Left lung (tissue), 10 donors: ENCODE measurements around the gene PIP4P1. TPM values are rescaled to one million over a fixed set of nuclear protein-coding genes. Genes with fewer than 3 reads are reported as not detected.

Experiments
- ATAC-seq: fragments of 200-7000 bp; cut with Tn5 transposase; one replicate; pipeline ENCODE4 v1.9.1; 2020; ENCODE audit warnings: moderate library complexity
- DNase-seq, 4 donors: peaks; one replicate each; pipeline ENCODE4 v3.0.0-alpha.2; 2013 to 2020
- H3K27ac ChIP-seq, 2 donors: fragments of 200-600 bp; sonication (generic) in 1 of 2; one replicate each; pipeline versions ENCODE4 v1.5.0 to v1.8.0; 2020 to 2021
- H3K27me3 ChIP-seq, 2 donors: fragments of 200-600 bp; sonication (generic) in 1 of 2; one replicate each; pipeline versions ENCODE4 v1.5.0 to v1.8.0; 2020 to 2021
- H3K36me3 ChIP-seq, 2 donors: fragments of 200-600 bp; sonication (generic) in 1 of 2; one replicate each; pipeline versions ENCODE4 v1.5.0 to v1.8.0; 2020 to 2021
- H3K4me1 ChIP-seq, 2 donors: fragments of 200-600 bp; one replicate each; pipeline ENCODE4 v1.8.0; 2021
- H3K4me3 ChIP-seq, 2 donors: fragments of 200-600 bp; sonication (generic) in 1 of 2; one replicate each; pipeline versions ENCODE4 v1.5.0 to v1.8.0; 2020 to 2021; ENCODE audit warnings: mild to moderate bottlenecking in 1 of 2
- H3K9me3 ChIP-seq, 2 donors: fragments of 200-600 bp; sonication (generic) in 1 of 2; one replicate each; pipeline versions ENCODE4 v1.5.0 to v1.8.0; 2020 to 2021
- CTCF ChIP-seq, 2 donors: fragments of 200-600 bp; sonication (generic) in 1 of 2; IDR thresholded peaks; one replicate each; pipeline versions ENCODE4 v1.5.0 to v1.8.0; 2021; ENCODE audit warnings: antibody characterized with exemption in 2 of 2
- intact Hi-C, 2 donors: fragments of 100-400 bp; cut with DNase I; formaldehyde crosslinking; loops; one replicate each; pipeline versions ENCODE4 v1.11.2 to v1.14.2; 2022
- polyA plus RNA-seq, 6 donors: library from polyadenylated mRNA; unstranded; fragments of 120-200 nt; gene quantifications; one replicate each; pipeline ENCODE4 v1.2.1, GENCODE V29; 2013; ENCODE audit not compliant: insufficient read length in 6 of 6
- total RNA-seq, 2 donors: library from RNA; stranded (reverse); fragmentation: NEBNext Ultra II Directional; extraction: Animal tissue kit (Norgen Biotek cat#: 25700); gene quantifications; one replicate each; pipeline ENCODE4 v1.2.1, GENCODE V29; 2021
- donor health status: DM: no; HTN: yes; CAD: no.
- donor health status: DM: no; HTN: no; CAD: no.

PIP4P1 gene
- total and polyA plus RNA-seq, 8 donors: 24.9 to 40.3 (median 29.3) TPM

GRCh38 chr14:20487396-20487725, 26.1 kb upstream of the PIP4P1 start:
- ATAC-seq (no peak), DNase-seq (no peak)
- H3K9me3 ChIP-seq: no peaks in the 10 kb centered on the region
- intact Hi-C loops: no loop called here
- H3K27me3 ChIP-seq: no peaks in the 10 kb centered on the region
- no peaks in the 10 kb centered on the region for H3K36me3 ChIP-seq
- TF ChIP-seq CTCF (IDR thresholded peaks at IDR 0.05): no peak
- no peak overlapping the region for H3K27ac ChIP-seq
- peaks cover 0 to 32% of the 10 kb centered on the region in 2 donors for H3K4me1 ChIP-seq
- no peak overlapping the region for H3K4me3 ChIP-seq

GRCh38 chr14:20486684-20487395, 25.6 kb upstream of the PIP4P1 start:
- DNase-seq: no peak
- Histone ChIP-seq H3K4me3 (no peak overlapping the region), H3K9me3 (no peaks in the 10 kb centered on the region), H3K4me1 (peaks cover 0 to 32% of the 10 kb centered on the region in 2 donors), H3K27ac (no peak overlapping the region), H3K27me3 (no peaks in the 10 kb centered on the region), H3K36me3 (no peaks in the 10 kb centered on the region)
- no peak for ATAC-seq
- TF ChIP-seq CTCF (IDR thresholded peaks at IDR 0.05): no peak
- intact Hi-C loops: no loop called here

DNA sequence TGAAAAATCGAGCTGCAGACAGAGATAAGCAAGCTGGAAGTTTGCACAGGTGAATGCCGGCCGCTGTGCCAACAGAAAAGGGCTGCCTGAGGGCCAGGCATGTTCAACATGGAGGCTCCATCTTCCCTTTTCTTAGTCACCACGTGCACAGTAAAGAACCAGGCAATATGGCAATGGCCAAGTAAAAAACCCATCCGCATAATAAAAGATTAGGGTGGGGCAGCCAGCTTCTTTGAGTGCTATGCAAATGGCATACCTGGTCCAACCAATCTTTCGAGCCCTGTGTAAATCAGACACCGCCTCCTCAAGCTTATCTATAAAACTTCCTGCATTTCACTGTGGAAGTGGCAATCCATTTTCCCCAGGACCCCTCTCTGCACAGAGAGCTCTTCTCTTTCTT, 24.7 kb upstream of the PIP4P1 start:
- DNase-seq (no peak), ATAC-seq (no peak)
- no peaks in the 10 kb centered on the region for H3K9me3 ChIP-seq
- no peak for TF ChIP-seq CTCF (IDR thresholded peaks at IDR 0.05)
- intact Hi-C loops: no loop called here
- H3K27me3 ChIP-seq: no peaks in the 10 kb centered on the region
- peaks cover 0 to 31% of the 10 kb centered on the region in 2 donors for H3K4me1 ChIP-seq
- no peak overlapping the region for H3K4me3 ChIP-seq
- no peak overlapping the region for H3K27ac ChIP-seq
- no peaks in the 10 kb centered on the region for H3K36me3 ChIP-seq

GRCh38 chr14:20482382-20482781, 21.1 kb upstream of the PIP4P1 start:
- Histone ChIP-seq H3K27me3 (no peaks in the 10 kb centered on the region), H3K4me3 (no peak overlapping the region), H3K4me1 (peaks cover 6 to 14% of the 10 kb centered on the region in 2 donors), H3K36me3 (peaks cover 0 to 20% of the 10 kb centered on the region in 2 donors), H3K27ac (no peak overlapping the region), H3K9me3 (no peaks in the 10 kb centered on the region)
- intact Hi-C loops: no loop called here
- ATAC-seq: no peak
- TF ChIP-seq CTCF (IDR thresholded peaks at IDR 0.05): no peak
- no peak for DNase-seq

GRCh38 chr14:20478894-20479293, 17.7 kb upstream of the PIP4P1 start:
- Histone ChIP-seq H3K9me3 (no peaks in the 10 kb centered on the region), H3K4me1 (peaks cover 15 to 20% of the 10 kb centered on the region in 2 donors), H3K27ac (no peak overlapping the region), H3K4me3 (no peak overlapping the region), H3K27me3 (no peaks in the 10 kb centered on the region), H3K36me3 (peaks cover 0 to 55% of the 10 kb centered on the region in 2 donors)
- ATAC-seq: no peak
- no peak for TF ChIP-seq CTCF (IDR thresholded peaks at IDR 0.05)
- DNase-seq: no peak
- intact Hi-C loops: no loop called here
